GM21619 (cell line): ENCODE data around the gene ZDHHC17.

Experiments
- ATAC-seq: cut with Tn5 transposase; IDR thresholded peaks from one replicate; pipeline ENCODE4 v1.9.1; 2021; ENCODE audit not compliant: unreplicated experiment

ZDHHC17 gene

DNA sequence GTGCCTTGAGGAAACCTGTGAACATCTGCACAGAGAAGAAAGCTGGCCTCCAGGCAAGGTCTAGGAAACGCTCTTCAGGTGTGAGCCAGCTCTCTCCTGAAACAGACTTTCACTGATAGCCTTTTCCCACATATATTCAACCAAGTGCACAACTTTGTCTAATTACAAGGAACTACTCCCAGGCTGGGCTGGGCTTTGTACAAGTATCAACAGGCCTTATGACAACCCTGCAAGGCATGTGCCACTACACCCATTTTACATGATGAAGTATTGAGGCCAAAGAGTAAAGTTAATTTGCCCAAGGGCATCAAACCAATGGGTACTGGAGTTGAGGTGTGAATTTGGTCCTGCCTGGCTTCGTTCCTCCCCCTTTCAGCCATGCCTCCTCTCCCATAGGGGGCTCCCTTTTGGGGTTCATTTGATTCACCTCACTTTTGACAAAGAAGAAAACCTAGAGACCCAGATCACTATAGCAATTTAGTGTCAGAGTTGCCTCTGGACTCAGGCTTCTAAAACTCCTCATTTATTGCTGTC is 112.8 kb downstream of the ZDHHC17 start:
- no peak for ATAC-seq

GRCh38 chr12:76878099-76878898 is 114.4 kb downstream of the ZDHHC17 start:
- ATAC-seq = peak; percentile 38

GRCh38 chr12:76878899-76879709 is 115.2 kb downstream of the ZDHHC17 start, which contains the start of gene CSRP2:
CSRP2 (minus strand) TSS chr12:76879019; CDS start chr12:76866260, 12,759 bp downstream.
- ATAC-seq = peak; percentile 88

DNA sequence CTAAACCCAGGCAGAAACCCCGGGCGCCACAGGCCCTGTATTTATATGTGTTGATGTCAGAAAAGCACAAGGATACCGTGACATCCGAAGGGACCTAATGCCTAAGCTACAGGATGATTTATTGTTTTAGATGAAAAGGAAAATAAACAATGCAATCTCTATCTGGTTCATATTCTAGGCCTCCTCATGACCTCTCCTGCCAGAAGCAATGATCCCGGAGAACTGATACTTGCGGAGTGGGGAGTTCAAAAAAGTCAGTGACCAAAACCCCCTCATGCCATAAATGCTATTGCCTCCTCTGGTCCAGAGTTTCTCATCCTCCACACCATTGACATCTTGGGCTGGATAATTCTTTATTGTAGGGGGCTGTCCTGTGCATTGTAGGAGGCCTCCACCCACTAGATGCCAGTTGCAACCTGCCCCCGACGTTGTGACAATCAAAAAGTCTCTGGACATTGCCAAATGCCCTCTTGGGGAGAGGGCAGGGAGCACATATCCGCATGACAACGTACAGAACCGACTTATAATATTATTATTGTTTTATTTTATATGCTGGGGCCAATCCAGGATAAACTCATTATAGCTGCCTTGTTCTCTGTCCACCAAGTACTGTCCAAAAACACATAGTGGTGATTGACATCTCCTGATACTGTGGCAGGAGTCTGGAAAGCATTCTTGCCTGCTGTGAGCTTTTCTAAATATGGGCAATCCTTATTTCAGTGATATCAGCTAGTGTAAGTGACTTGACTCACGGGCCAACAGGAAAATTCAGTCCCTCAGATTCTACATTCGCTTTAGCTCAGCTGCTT is 116.0 kb downstream of the ZDHHC17 start:
- no peak for ATAC-seq

DNA sequence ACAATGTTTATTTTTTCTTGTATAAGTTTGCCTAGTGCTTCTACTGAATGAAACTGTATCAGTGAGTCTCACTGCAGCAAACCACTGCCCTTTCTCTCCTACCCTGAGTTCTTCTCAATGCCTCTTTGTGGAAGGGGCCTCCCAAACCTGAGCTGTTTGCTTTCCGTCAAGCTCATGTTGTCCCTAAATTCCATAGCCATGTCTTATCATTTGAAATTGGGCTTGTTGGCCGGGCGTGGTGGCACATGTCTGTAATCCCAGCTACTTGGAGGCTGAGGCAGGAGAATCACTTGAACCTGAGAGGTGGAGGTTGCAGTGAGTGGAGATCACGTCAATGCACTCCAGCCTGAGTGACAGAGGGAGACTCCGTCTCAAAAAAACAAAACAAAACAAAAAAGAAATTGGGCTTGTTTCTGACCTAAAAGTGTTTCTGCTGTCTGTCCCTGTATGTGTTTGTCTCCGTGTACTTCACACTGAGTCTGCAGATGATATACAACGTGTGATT is 116.7 kb downstream of the ZDHHC17 start:
- no peak for ATAC-seq

DNA sequence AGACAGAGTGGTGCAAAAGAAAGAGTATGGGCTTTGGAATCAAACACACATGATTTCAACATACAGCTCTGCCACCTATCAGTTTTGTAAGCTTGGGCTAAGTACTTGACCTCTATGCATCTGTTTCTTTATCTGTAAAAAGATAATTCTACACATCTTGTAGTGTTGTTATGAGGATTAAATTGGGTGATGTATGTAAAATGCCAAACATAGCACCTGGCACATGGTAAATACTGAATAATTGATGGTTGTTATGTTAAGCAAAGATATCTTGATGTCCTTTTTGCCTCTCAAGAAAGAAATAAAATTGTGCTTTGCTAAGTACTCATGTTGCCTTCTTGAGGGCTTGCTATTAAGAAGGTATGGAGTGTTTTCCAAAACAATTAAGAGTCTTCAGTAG is 117.2 kb downstream of the ZDHHC17 start:
- ATAC-seq = no peak

- no peak for ATAC-seq
Measured at GRCh38 chr12:76882367-76882766, 118.5 kb downstream of the ZDHHC17 start.

DNA sequence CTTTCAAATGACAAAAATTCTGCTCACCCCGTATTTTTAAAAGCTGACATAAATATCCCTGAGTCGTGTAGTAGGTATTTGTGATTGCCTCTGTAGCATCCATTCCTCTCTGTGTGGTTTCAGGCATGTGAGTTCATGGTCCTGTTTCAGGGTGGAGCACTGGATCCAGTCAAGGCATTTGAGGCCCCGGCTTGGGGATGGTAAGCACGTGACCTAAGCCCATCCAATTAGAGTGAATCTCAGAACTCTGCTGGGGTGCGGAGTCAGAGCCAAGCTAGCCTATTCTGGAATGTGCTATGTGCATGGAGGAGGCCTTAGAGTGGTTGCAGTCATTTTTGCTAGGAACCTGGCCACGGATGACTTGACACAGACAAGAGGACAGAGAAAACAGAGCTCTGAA is 119.2 kb downstream of the ZDHHC17 start:
- ATAC-seq = no peak

DNA sequence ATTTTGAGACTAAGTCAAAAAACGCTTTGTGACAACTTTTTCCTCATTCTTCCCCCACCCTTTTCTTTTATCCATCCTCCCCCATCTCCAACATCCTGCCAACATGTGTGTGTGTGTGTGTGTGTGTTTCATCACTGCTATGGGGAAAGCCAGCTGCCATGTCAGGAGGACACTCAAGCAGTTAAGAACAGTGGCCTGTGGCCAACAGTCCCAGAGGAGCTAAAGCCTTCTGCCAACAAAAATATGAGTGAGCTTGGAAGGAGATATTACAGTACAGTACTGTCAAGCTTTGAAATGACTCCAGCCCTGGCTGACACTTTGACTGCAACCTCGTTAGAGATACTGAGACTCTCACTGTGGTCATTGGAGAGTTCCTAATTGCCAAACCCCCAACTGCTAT is 119.9 kb downstream of the ZDHHC17 start:
- ATAC-seq = no peak

- ATAC-seq = no peak
Measured at GRCh38 chr12:76888775-76889174, 124.9 kb downstream of the ZDHHC17 start.

DNA sequence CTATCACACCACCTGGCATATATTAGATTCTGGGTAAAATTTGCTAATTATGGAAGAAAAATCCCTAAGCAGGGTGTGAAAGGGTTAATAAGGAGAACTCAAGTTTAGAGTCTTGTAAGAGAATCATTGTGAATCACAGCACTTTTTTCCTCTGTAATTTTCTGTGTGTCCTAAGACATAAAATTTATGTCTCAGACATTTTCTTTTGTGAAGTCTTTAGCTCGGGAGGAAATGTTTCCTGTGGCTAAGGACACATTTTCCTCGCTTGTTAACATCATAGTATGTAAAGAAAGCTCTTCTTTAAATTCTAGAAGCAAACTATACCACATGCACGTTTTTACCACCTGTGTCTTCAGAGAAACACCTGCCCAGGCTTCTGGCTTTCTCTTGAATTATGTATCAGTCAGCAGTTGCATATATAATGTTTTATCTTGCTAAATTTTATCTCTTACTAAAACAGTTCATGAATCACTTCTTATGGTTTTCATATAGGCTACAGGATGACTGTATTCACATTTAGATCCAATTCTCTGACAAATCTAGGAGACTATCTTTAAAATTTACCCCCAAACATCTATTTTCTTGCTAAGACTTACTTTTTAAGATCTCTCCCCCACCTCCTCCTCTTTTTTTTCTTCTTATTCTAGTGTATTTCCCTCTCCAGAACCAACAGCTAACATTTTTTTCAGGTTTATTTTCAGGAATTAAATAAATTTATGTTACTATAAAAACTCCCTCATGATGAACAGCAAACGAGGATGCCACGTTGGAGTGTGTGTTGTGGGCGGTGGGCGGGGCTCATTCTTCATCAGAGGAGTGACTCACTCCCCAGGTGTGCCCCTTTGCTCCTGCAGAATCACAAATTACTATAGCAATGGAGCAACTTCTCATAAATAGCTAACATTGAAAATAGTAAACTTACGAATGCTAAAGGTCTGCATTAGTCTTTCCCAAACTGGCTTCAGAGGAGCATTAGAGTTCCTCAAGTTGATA is 126.5 kb downstream of the ZDHHC17 start:
- ATAC-seq = no peak

GRCh38 chr12:76891609-76892008 is 127.7 kb downstream of the ZDHHC17 start:
- no peak for ATAC-seq

- no peak for ATAC-seq
Measured at GRCh38 chr12:76895796-76896195, 131.9 kb downstream of the ZDHHC17 start.

DNA sequence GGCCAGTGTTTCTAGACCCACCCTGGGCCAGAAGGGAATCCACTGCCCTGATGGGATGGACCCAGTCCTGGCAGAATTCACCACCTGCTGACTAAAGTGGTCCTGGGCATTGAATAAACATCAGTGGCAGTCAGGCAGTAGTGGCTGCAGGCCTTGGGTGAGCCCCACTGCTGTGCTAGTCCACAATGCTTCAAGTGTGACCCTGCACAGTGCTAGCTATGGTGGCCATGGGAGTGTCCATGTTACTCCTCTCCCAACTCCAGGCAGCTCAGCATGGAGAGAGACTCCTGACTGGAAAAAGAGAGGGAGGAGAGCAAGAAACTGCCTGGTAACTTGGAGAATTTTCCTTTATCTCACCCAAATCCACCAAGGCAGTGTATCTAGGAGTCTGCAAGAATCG is 132.4 kb downstream of the ZDHHC17 start:
- no peak for ATAC-seq

- ATAC-seq = no peak
Measured at GRCh38 chr12:76898442-76898841, 134.5 kb downstream of the ZDHHC17 start.

- ATAC-seq = no peak
Measured at GRCh38 chr12:76899522-76899921, 135.6 kb downstream of the ZDHHC17 start.

DNA sequence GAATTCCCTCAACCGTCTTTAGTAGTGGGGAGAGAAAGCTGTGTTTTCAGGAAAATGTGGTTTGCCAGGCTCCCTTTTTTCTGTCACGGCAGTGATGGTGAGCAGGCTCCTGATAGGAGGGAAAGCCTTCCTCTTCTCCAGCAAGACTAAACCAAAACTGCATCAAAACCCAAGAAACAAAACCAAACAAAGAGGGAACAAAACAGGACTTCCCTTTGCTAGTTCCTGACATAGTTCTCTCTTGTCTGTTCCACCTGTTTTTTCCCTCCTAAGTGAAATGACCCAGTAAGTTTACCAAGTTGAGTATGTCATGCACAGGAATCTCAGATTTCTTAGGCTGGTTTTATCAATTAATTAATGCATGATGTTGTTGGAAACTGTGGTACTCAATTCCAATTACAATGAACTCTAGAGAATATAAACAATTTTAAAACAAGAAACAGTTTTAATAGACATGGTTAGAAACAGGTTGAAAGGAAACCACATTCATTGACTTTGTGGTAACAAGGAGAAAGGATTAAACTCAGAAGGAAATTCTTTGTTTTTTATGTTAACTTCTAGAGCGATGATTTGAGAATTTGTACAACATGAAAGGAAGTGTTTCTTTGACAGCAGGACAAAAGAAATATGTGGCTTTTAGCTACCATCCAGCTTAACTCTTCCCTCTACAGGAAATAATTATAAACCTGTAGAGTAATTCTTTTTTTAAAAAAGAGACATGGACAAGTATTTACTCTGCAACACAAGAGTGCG is 137.9 kb downstream of the ZDHHC17 start:
- ATAC-seq = no peak
